Adipocyte (in vitro differentiated cells): Measurements from ENCODE around the gene EXOC6B.
A peak's percentile ranks its signal among the peaks of the same experiment; 100 is the strongest.

ENCODE experiments used
- DNase-seq: peaks from one replicate; pipeline ENCODE4 v3.0.0-alpha.2; 2015; ENCODE audit warnings: low read depth
- H3K27me3 ChIP-seq: replicated peaks from 2 replicates; pipeline ENCODE4 v1.7.0; 2013; ENCODE audit warnings: mild to moderate bottlenecking, low read length, moderate library complexity; ENCODE audit not compliant: control insufficient read depth, insufficient read depth
- H3K36me3 ChIP-seq: 2 replicates; pipeline ENCODE4 v1.7.0; 2013; ENCODE audit warnings: low read length, mild to moderate bottlenecking, moderate library complexity; ENCODE audit not compliant: control insufficient read depth, insufficient read depth, severe bottlenecking
- H3K4me1 ChIP-seq: 2 replicates; pipeline ENCODE4 v1.7.0; 2013; ENCODE audit warnings: mild to moderate bottlenecking, low read length, moderate library complexity; ENCODE audit not compliant: control insufficient read depth, insufficient read depth
- H3K4me3 ChIP-seq: 2 replicates; pipeline ENCODE4 v1.7.0; 2013; ENCODE audit warnings: mild to moderate bottlenecking, low read length, moderate library complexity
- H3K9ac ChIP-seq: 2 replicates; pipeline ENCODE4 v1.7.0; 2013; ENCODE audit warnings: mild to moderate bottlenecking, low read length, moderate library complexity
- H3K9me3 ChIP-seq: 2 replicates; pipeline ENCODE4 v1.7.0; 2013; ENCODE audit warnings: mild to moderate bottlenecking, low read length, moderate library complexity; ENCODE audit not compliant: control insufficient read depth

EXOC6B gene

DNA sequence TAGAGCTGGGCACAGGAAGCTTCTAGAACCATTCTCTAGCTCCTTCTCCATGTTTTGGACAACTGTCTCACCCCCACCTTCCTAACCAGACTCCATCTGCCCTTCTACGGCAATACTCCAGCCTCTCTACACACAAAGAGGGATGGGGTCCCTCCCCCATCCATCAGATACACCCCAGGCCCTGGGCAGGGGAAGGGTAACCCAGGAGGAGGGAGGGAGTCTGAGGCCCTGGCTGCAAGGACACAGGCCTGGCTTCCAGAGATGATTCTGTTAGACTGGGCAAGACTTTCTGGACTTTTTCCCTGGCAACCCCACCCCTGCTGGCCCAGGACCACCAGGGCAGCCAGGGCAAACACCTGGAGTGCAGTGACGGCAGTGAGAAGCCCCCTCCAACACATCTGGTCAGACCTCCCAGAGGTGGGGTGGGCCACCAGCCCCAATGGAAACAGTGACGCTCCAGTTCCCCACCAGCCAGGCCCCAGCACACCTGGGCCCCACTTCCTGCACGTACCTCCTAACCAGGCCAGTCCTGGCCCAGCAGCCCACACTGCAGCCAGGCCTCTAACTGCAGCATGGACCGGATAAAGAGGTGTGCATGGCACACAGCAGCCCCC is 684.7 kb downstream of the EXOC6B start:
- no peak overlapping the region for H3K4me3 ChIP-seq
- no peaks in the 10 kb centered on the region for H3K27me3 ChIP-seq
- no peaks in the 10 kb centered on the region for H3K9me3 ChIP-seq
- no peak overlapping the region for H3K9ac ChIP-seq
- H3K36me3 ChIP-seq, result no peaks in the 10 kb centered on the region
- no peak for DNase-seq
- peaks cover 49% of the 10 kb centered on the region for H3K4me1 ChIP-seq

DNA sequence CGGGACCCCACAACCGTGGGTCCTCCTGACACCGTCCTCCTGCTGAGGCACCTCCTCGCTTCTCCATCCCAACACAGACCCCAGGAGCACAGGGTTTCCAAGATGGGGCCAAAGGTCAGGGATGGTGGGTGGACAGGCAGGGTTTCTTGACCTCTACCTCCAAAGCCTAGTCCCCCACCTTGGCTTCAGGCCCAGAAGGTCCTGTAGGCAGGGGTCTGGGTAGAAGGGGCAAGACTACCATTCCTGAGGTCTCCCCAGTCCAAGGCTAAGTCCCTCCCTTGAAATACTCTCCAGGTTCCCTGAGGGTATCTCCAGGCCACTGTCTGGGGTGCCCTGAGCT is 685.2 kb downstream of the EXOC6B start:
- H3K9me3 ChIP-seq, result no peaks in the 10 kb centered on the region
- H3K27me3 ChIP-seq, result no peaks in the 10 kb centered on the region
- no peak for DNase-seq
- peaks cover 49% of the 10 kb centered on the region for H3K4me1 ChIP-seq
- no peaks in the 10 kb centered on the region for H3K36me3 ChIP-seq
- no peak overlapping the region for H3K4me3 ChIP-seq
- H3K9ac ChIP-seq, result no peak overlapping the region

DNA sequence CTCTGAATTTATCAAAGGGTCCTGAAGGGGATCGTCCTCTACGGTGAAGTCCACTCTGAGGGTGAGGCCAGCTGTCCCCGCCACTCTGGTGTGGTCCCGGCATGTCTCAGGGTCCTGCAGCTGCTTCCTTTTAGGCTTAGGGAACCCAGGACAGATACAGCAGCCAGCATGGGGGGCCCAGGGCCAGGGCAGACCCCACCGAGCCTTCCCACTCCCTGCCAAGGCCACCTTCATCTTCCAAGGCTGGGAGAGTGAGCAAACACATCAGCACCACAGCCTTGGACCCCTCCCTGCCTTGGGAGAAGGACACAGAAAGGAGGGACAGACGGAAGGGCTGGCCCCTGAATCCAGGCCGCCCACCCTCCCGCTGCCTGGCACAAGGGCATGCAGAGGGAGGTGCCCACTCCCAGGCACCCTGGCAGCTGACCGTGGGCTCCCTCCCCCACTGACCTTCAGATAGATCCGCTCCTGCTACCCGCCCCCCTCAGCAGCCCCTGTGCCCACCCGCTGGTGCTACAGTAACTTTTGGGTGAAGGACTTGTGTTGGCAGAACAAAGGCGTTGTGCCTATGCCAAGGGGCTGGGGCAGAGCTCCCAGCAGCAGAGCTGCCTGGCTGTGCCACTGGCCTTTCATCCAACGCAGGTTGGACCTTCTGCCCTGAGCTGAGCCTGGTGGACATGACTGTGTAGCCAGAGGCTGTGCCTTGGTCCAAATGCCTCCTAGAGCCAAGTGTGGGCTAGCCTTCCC is 685.8 kb downstream of the EXOC6B start:
- no peaks in the 10 kb centered on the region for H3K9me3 ChIP-seq
- no peaks in the 10 kb centered on the region for H3K27me3 ChIP-seq
- no peaks in the 10 kb centered on the region for H3K36me3 ChIP-seq
- DNase-seq, result no peak
- no peak overlapping the region for H3K9ac ChIP-seq
- no peak overlapping the region for H3K4me3 ChIP-seq
- peaks cover 49% of the 10 kb centered on the region for H3K4me1 ChIP-seq

DNA sequence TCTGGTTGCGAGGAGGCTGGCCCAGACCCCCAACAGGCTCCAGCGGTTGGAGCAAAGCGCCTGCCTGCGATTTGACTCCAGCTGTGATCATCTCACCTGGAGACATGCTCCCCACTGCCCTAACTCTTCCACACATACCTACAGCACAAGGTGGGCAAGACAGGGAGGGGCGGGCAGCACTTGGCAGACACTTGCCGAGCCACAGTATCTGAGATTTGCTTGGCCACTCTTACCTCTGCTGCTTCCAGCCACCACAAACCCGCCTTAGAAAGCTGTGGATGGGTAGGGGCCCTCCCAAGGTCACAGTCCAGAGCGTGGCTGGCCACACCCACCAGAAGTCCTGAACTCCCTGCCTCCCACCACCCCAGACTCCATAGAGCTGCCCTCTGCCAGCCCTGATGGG is 686.4 kb downstream of the EXOC6B start:
- no peaks in the 10 kb centered on the region for H3K27me3 ChIP-seq
- DNase-seq, result no peak
- H3K4me3 ChIP-seq, result no peak overlapping the region
- peaks cover 49% of the 10 kb centered on the region for H3K4me1 ChIP-seq
- H3K36me3 ChIP-seq, result peaks cover 2% of the 10 kb centered on the region
- no peak overlapping the region for H3K9ac ChIP-seq
- no peaks in the 10 kb centered on the region for H3K9me3 ChIP-seq

GRCh38 chr2:72138921-72139381 is 686.9 kb downstream of the EXOC6B start:
- no peaks in the 10 kb centered on the region for H3K27me3 ChIP-seq
- no peak overlapping the region for H3K9ac ChIP-seq
- H3K4me3 ChIP-seq, result no peak overlapping the region
- peaks cover 5% of the 10 kb centered on the region for H3K36me3 ChIP-seq
- DNase-seq, result no peak
- peaks cover 48% of the 10 kb centered on the region for H3K4me1 ChIP-seq
- no peaks in the 10 kb centered on the region for H3K9me3 ChIP-seq

- Histone ChIP-seq H3K4me3 (no peak overlapping the region), H3K36me3 (peaks cover 10% of the 10 kb centered on the region), H3K9me3 (no peaks in the 10 kb centered on the region), H3K27me3 (no peaks in the 10 kb centered on the region), H3K4me1 (peaks cover 42% of the 10 kb centered on the region), H3K9ac (no peak overlapping the region)
- no peak for DNase-seq
These were observed 687.6 kb downstream of the EXOC6B start for GRCh38 chr2:72138011-72138881.

DNA sequence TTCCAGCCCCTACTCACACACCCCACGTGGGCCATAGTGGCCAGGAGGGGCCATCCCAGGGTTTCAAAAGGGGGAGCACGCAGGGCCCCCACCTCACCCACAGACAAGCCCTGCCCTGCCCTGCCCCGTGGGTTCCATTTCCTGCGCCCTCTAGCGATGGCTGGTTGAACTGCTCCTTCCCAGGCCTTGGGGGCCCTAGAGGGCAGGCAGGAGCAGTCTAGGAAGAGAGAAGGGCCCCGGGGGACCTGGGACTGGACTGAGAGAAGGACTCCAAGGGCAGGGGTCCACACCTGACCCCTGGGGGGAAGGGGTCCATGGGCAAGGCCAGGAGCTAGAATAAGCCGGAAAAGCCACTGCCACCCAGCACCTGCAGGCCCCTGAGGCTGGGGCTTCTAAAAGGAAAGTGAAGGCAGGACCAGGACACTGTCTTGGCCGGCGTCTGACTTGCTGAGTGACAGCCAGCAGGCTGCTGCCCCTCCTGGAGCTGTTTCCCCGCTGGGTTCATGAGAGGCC is 688.3 kb downstream of the EXOC6B start:
- peaks cover 37% of the 10 kb centered on the region for H3K4me1 ChIP-seq
- no peaks in the 10 kb centered on the region for H3K27me3 ChIP-seq
- no peak overlapping the region for H3K9ac ChIP-seq
- no peak overlapping the region for H3K4me3 ChIP-seq
- no peaks in the 10 kb centered on the region for H3K9me3 ChIP-seq
- peaks cover 16% of the 10 kb centered on the region for H3K36me3 ChIP-seq
- peak; percentile 79 for DNase-seq

DNA sequence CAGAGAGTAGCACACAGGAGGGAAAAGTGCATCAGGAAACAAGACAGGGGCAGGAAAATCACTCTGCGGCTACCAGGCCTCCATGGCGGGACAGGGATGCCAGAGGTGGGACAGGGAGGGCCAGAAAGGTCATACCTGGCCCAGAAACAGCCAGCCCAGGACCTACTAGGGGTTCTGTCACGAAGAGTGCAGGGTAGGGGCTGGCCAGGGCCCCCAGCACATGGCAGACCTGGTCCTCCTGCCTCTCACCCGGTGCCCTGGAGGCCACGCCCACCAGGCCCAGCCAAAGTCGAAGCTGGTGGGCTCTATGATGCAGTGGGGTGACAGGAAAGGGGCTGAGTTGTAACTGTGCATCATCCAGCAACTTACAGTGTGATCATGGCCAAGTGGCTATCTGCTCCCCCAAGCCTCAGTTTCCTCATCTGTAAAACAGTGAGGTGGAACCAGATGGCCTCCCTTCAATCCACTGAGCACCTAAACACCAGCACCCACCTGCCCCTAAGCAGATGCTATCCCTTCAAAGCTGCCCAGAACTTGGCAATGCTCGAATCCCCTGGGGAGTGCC is 688.8 kb downstream of the EXOC6B start:
- Histone ChIP-seq H3K4me1 (peaks cover 32% of the 10 kb centered on the region), H3K9me3 (no peaks in the 10 kb centered on the region), H3K27me3 (no peaks in the 10 kb centered on the region), H3K36me3 (peaks cover 21% of the 10 kb centered on the region), H3K4me3 (no peak overlapping the region), H3K9ac (no peak overlapping the region)
- no peak for DNase-seq

DNA sequence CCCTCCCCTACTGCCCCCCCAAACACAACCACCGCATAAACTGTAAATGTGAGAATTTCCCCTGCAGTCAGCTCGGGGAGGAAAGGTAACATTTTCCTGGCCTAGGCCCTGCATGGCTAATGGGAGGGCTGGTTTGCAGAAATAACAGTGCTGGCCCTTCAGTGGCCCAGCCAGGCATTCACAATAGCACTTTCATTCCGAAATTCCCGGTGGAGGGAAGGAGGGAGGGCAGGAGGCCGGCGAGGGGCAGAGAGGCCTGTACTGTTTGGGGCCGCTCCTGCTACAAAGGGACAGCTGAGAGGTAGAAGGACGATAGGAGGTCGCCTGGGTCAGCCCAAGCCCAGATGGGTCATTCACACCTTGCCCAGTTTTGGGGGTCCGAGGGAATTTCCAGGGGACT is 689.5 kb downstream of the EXOC6B start:
- peaks cover 22% of the 10 kb centered on the region for H3K36me3 ChIP-seq
- peaks cover 32% of the 10 kb centered on the region for H3K4me1 ChIP-seq
- no peak for DNase-seq
- no peak overlapping the region for H3K4me3 ChIP-seq
- no peaks in the 10 kb centered on the region for H3K9me3 ChIP-seq
- H3K27me3 ChIP-seq, result no peaks in the 10 kb centered on the region
- H3K9ac ChIP-seq, result no peak overlapping the region

GRCh38 chr2:72135921-72136320 is 689.9 kb downstream of the EXOC6B start:
- DNase-seq, result no peak
- H3K4me3 ChIP-seq, result no peak overlapping the region
- peaks cover 32% of the 10 kb centered on the region for H3K4me1 ChIP-seq
- peaks cover 22% of the 10 kb centered on the region for H3K36me3 ChIP-seq
- no peaks in the 10 kb centered on the region for H3K9me3 ChIP-seq
- no peak overlapping the region for H3K9ac ChIP-seq
- H3K27me3 ChIP-seq, result no peaks in the 10 kb centered on the region
